IMR-90 (cell line): ENCODE measurements around the gene SHROOM3. TPM values are rescaled to one million over a fixed set of nuclear protein-coding genes. Genes with fewer than 3 reads are reported as not detected.
A peak's percentile ranks its signal among the peaks of the same experiment; 100 is the strongest.

Experiments used
- ATAC-seq: fragments of 200-7000 bp; cut with Tn5 transposase; 2 replicates; pipeline ENCODE4 v1.9.1; 2020; ENCODE audit warnings: low read depth, mild to moderate bottlenecking, moderate library complexity
- BruUV-seq: library from RNA; stranded (reverse); fragments of 400-500 nt; replicated peaks from 2 replicates; lab custom pipeline; 2021; lab: Mats Ljungman, UMichigan
- CTCF ChIA-PET: fragments of 300-600 bp; formaldehyde crosslinking; extraction: SDS; loops from one replicate; lab custom pipeline; 2021; ENCODE audit warnings: antibody characterized with exemption; lab: Yijun Ruan, JAX
- POLR2A ChIA-PET: fragments of 300-600 bp; sonication (Branson Sonifier 250); formaldehyde crosslinking; loops from one replicate; lab custom pipeline; 2022; ENCODE audit warnings: antibody characterized with exemption; ENCODE audit not compliant: unreplicated experiment; lab: Charles Lee
- DNase-seq: peaks from one replicate; pipeline ENCODE4 v3.0.0; 2013
- H2AFZ ChIP-seq: replicated peaks from 2 replicates; pipeline ENCODE3; 2013; ENCODE audit warnings: low read length, mild to moderate bottlenecking; ENCODE audit not compliant: poor library complexity
- H2AK5ac ChIP-seq: 2 replicates; pipeline ENCODE4 v1.6.1; 2013; ENCODE audit warnings: low read depth, low read length, inconsistent platforms
- H2AK9ac ChIP-seq: replicated peaks from 2 replicates; pipeline ENCODE3; 2013; ENCODE audit warnings: mild to moderate bottlenecking, low read depth, low read length, moderate library complexity; ENCODE audit not compliant: poor library complexity
- H2BK120ac ChIP-seq: 2 replicates; pipeline ENCODE4 v1.6.1; 2013; ENCODE audit warnings: low read depth, low read length, inconsistent platforms
- H2BK15ac ChIP-seq: 3 replicates; pipeline ENCODE4 v1.6.1; 2013; ENCODE audit warnings: low read depth, low read length, inconsistent platforms
- H2BK20ac ChIP-seq: 2 replicates; pipeline ENCODE4 v1.6.1; 2013; ENCODE audit warnings: low read depth, mild to moderate bottlenecking, inconsistent platforms, low read length, moderate library complexity
- H2BK5ac ChIP-seq: 2 replicates; pipeline ENCODE4 v1.6.1; 2013; ENCODE audit warnings: mild to moderate bottlenecking, low read depth, low read length, inconsistent platforms; ENCODE audit not compliant: poor library complexity, severe bottlenecking
- H3K14ac ChIP-seq: replicated peaks from 2 replicates; pipeline ENCODE4 v1.6.1; 2013; ENCODE audit warnings: low read depth, low read length, inconsistent platforms
- H3K18ac ChIP-seq: 2 replicates; pipeline ENCODE4 v1.6.1; 2013; ENCODE audit warnings: low read depth, low read length, control low read depth
- H3K23ac ChIP-seq: 2 replicates; pipeline ENCODE4 v1.6.1; 2013; ENCODE audit warnings: low read depth, low read length, inconsistent platforms
- H3K27ac ChIP-seq: 2 replicates; pipeline ENCODE4 v1.5.1; 2013; ENCODE audit warnings: mild to moderate bottlenecking, control low read depth, low read length; ENCODE audit not compliant: insufficient read depth
- H3K27me3 ChIP-seq: 2 replicates; pipeline ENCODE4 v1.6.1; 2013; ENCODE audit warnings: low read length; ENCODE audit not compliant: control insufficient read depth, insufficient read depth
- H3K36me3 ChIP-seq: 2 replicates; pipeline ENCODE4 v1.6.1; 2013; ENCODE audit warnings: low read length, mixed read lengths; ENCODE audit not compliant: control insufficient read depth, insufficient read depth
- H3K4ac ChIP-seq: 2 replicates; pipeline ENCODE4 v1.6.1; 2013; ENCODE audit warnings: low read depth, low read length, inconsistent platforms
- H3K4me1 ChIP-seq: 2 replicates; pipeline ENCODE4 v1.6.1; 2013; ENCODE audit warnings: low read length, mixed read lengths; ENCODE audit not compliant: control insufficient read depth, insufficient read depth
- H3K4me2 ChIP-seq: 2 replicates; pipeline ENCODE4 v1.6.1; 2013; ENCODE audit warnings: low read depth, mild to moderate bottlenecking, control low read depth, low read length, moderate library complexity
- H3K4me3 ChIP-seq: 2 replicates; pipeline ENCODE4 v1.5.1; 2013; ENCODE audit warnings: low read depth, mild to moderate bottlenecking, control low read depth, low read length, moderate library complexity; ENCODE audit not compliant: insufficient read depth
- H3K56ac ChIP-seq: 2 replicates; pipeline ENCODE4 v1.6.1; 2013; ENCODE audit warnings: low read length, inconsistent platforms; ENCODE audit not compliant: insufficient read depth; ENCODE audit errors: extremely low read depth
- H3K79me1 ChIP-seq, 2 experiments: 2 replicates each; pipeline ENCODE4 v1.6.1; 2013; ENCODE audit warnings: low read length in 2 of 2, inconsistent platforms in 1 of 2, low read depth in 1 of 2
- H3K9ac ChIP-seq: 2 replicates; pipeline ENCODE4 v1.6.1; 2013; ENCODE audit warnings: low read depth, low read length, control low read depth
- H3K9me1 ChIP-seq: 2 replicates; pipeline ENCODE4 v1.6.1; 2013; ENCODE audit warnings: low read length, inconsistent platforms; ENCODE audit not compliant: insufficient read depth
- H3K9me3 ChIP-seq: 2 replicates; pipeline ENCODE4 v1.6.1; 2013; ENCODE audit warnings: low read length; ENCODE audit not compliant: control insufficient read depth, insufficient read depth
- H4K20me1 ChIP-seq: 2 replicates; pipeline ENCODE4 v1.6.1; 2013; ENCODE audit warnings: low read length, inconsistent platforms; ENCODE audit not compliant: insufficient read depth
- H4K5ac ChIP-seq: 2 replicates; pipeline ENCODE4 v1.6.1; 2013; ENCODE audit warnings: mild to moderate bottlenecking, low read depth, low read length, control low read depth
- H4K8ac ChIP-seq, 2 experiments: 2 replicates each; pipeline ENCODE4 v1.6.1; 2013; ENCODE audit warnings: low read depth in 2 of 2, low read length in 2 of 2, control low read depth in 1 of 2, inconsistent platforms in 1 of 2
- H4K91ac ChIP-seq: 2 replicates; pipeline ENCODE4 v1.6.1; 2013; ENCODE audit warnings: low read depth, low read length, inconsistent platforms; ENCODE audit not compliant: insufficient read depth
- CEBPB ChIP-seq: IDR thresholded peaks from 2 replicates; pipeline ENCODE4 v1.6.1; 2012; ENCODE audit warnings: low read depth, low read length, improper control_type of control experiment
- FOS ChIP-seq: fragments of 150-350 bp; IDR thresholded peaks from 2 replicates; pipeline ENCODE4 v1.6.1; 2016; ENCODE audit warnings: low read depth, low read length
- POLR2A ChIP-seq: IDR thresholded peaks from 2 replicates; pipeline ENCODE4 v1.6.1; 2012; ENCODE audit warnings: mild to moderate bottlenecking, low read depth, low read length
- RAD21 ChIP-seq: IDR thresholded peaks from 2 replicates; pipeline ENCODE4 v1.6.1; 2012; ENCODE audit warnings: low read length, improper control_type of control experiment
- dilution Hi-C: fragments of 300-500 bp; cut with HindIII; formaldehyde crosslinking; loops from one replicate; pipeline ENCODE4 v1.14.3; 2018; ENCODE audit warnings: low sequenced_read_pairs; ENCODE audit not compliant: unreplicated experiment
- in situ Hi-C: fragments of 300-500 bp; cut with MboI; formaldehyde crosslinking; loops from 3 replicates; pipeline ENCODE4 v1.14.3; 2019; ENCODE audit warnings: low sequenced_read_pairs, inconsistent platforms, mixed read lengths
- intact Hi-C: fragments of 100-400 bp; cut with micrococcal nuclease; formaldehyde crosslinking; loops from 2 replicates; pipeline ENCODE4 v1.10.0; 2022
- polyA plus RNA-seq, 3 experiments: library from polyadenylated mRNA; depleted of rRNA; stranded (reverse); fragments of >200 nt; gene quantifications; 2 replicates each; pipeline ENCODE4 v1.2.3, GENCODE V29; 2012; ENCODE audit warnings: low replicate concordance in 1 of 3
- total RNA-seq: library from RNA; depleted of rRNA; stranded (reverse); fragments of >200 nt; gene quantifications from 2 replicates; pipeline ENCODE4 v1.2.3, GENCODE V29; 2012

The SHROOM3 gene
- total and polyA plus RNA-seq, 2 of the 4 experiments (the other 2 are of a cell fraction): 10.8 to 19.5 TPM

DNA sequence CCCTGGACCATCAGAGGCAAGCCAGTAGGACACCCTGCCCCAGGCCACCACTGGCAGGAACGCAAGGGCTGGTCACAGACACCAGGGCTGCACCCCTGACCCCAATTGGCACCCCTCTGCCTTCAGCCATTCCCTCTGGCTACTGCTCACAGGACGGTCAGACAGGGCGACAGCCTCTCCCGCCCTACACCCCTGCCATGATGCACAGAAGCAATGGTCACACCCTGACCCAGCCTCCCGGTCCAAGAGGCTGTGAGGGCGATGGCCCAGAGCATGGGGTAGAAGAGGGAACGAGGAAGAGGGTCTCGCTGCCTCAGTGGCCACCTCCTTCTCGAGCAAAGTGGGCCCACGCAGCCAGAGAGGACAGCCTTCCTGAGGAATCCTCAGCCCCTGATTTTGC, 319.4 kb downstream of the SHROOM3 start (continued):
- TF ChIP-seq CEBPB (no peak), RAD21 (no peak), FOS (no peak)

DNA sequence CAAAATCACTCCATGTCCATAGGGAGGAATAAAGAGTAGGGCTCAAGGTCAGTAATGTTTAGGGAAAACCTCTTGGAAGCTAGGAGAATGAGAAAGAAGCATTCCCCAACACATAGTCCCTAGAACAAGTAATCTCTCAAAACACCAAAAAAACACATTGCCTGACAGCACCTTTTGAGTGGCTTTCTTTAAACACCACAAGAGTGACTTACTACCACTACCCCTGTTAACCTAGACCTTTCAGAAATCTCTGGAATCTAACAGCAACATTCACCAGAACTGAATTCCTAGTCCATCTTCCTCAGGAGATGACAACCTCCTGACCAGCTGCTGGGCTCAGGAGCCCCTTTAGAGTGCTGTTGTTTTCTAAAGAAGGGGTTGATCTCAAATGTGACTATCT, 320.7 kb downstream of the SHROOM3 start:
- TF ChIP-seq POLR2A: no peak
- Histone ChIP-seq H3K4me2 (no peak overlapping the region), H3K79me1 (peaks cover 58 to 75% of the 10 kb centered on the region in 2 experiments), H3K4ac (peak overlapping the region; percentile 100), H2BK20ac (peak overlapping the region; percentile 100), H3K36me3 (peaks cover 33% of the 10 kb centered on the region), H3K9me1 (peaks cover 35% of the 10 kb centered on the region), H3K4me1 (peaks cover 42% of the 10 kb centered on the region), H4K5ac (peak overlapping the region; percentile 99; the same call in 1 of the 2 replicates), H3K23ac (peak overlapping the region; percentile 100), H3K9ac (peak overlapping the region; percentile 91; the same call in 1 of the 2 replicates), H3K27ac (peak overlapping the region; percentile 99), H3K18ac (peak overlapping the region; percentile 99), H2AFZ (no peak overlapping the region), H2BK120ac (peak overlapping the region; percentile 100), H2BK15ac (peak overlapping the region; percentile 94), H2BK5ac (peak overlapping the region; percentile 100), H3K4me3 (no peak overlapping the region), H4K91ac (peak overlapping the region; percentile 100), H4K20me1 (no peaks in the 10 kb centered on the region), H4K8ac (peak overlapping the region; percentile 96 to 99), H3K9me3 (no peaks in the 10 kb centered on the region), H3K27me3 (no peaks in the 10 kb centered on the region), H3K14ac (peak overlapping the region; percentile 100), H2AK5ac (peak overlapping the region; percentile 100), H3K56ac (peak overlapping the region; percentile 99), H2AK9ac (no peak overlapping the region)
- dilution Hi-C loops: no loop called here
- BruUV-seq: no TSS peak
- no peak for ATAC-seq
- in situ Hi-C loops: loop anchor here (5.0 to 25.0 kb wide), 2 partner anchors 243 to 407 kb away; partner anchors contain the start of gene CCNG2
- intact Hi-C loops: loop anchor here (10.0 kb wide), 1 partner anchor 581 kb away; no protein-coding TSS in a partner anchor
- POLR2A ChIA-PET: interaction anchor here (0.6 to 0.8 kb wide), 2 partner anchors 17 to 191 kb away, joined by 3 to 12 read pairs; no protein-coding TSS in a partner anchor
- no peak for DNase-seq
- CTCF ChIA-PET: interaction anchor here (1.0 kb wide), 1 partner anchor 251 kb away, joined by 3 read pairs; no protein-coding TSS in a partner anchor
